ENCODE measurements around the gene NHERF1.

NHERF1 gene

DNA sequence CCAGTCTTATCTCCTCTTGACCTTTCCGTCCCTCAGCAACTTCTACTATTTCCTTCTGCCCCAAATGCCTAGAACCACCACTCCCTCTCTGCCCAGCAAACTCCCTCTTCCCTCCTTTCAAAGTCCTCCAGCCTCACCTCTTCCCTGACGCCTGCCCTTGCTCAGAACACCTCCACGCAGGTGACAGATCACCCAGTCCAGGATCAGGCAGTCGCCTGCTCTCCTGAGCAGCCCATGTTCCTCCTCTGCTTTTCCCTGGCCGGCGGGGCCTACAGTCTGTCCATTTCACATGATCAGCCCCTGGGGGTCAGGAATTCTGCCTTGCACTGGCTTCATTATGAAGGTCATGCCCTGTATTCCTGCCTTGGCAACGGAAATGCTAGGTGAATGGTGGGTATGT, 36.1 kb upstream of the NHERF1 start:
- DNase-seq (ENCODE audit: low read depth) = no peak
- no peak overlapping the region for H3K4me3 ChIP-seq (ENCODE audit: control insufficient read depth, low read depth, low read length)
- TF ChIP-seq, protein P1, sequence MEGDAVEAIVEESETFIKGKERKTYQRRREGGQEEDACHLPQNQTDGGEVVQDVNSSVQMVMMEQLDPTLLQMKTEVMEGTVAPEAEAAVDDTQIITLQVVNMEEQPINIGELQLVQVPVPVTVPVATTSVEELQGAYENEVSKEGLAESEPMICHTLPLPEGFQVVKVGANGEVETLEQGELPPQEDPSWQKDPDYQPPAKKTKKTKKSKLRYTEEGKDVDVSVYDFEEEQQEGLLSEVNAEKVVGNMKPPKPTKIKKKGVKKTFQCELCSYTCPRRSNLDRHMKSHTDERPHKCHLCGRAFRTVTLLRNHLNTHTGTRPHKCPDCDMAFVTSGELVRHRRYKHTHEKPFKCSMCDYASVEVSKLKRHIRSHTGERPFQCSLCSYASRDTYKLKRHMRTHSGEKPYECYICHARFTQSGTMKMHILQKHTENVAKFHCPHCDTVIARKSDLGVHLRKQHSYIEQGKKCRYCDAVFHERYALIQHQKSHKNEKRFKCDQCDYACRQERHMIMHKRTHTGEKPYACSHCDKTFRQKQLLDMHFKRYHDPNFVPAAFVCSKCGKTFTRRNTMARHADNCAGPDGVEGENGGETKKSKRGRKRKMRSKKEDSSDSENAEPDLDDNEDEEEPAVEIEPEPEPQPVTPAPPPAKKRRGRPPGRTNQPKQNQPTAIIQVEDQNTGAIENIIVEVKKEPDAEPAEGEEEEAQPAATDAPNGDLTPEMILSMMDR (IDR thresholded peaks at IDR 0.05; ENCODE audit: control insufficient read depth, insufficient read depth, low read depth, low read length, missing control alignments) = no peak

DNA sequence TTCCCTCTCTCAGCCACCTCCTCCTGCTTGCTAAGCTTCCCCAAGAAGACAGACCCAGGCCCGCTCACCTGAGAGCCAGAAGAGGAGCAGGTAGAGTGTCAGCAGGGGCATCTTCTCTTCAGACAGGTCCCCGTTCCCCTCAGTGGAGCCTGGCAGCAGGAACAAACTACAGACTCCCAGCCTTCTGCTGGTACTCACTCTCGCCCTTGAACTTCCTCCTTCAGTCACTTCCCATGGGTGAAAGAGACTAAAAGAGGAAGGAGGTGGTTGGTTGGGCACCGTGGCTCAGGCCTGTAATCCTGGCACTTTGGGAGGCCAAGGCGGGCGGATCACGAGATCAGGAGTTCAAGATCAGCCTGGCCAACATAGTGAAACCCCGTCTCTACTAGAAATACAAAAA, 35.7 kb upstream of the NHERF1 start, which contains the start of gene CD300LF:
Gene CD300LF (minus strand): TSS at position 168 of the 400 bp plus-strand sequence. CDS start 57 bp downstream, at position 111.
- H3K4me3 ChIP-seq (ENCODE audit: control insufficient read depth, low read depth, low read length) = no peak within 1 kb of the TSS
- TF ChIP-seq, protein P1 (IDR thresholded peaks at IDR 0.05; ENCODE audit: control insufficient read depth, insufficient read depth, low read depth, low read length, missing control alignments) = no peak
- no peak for DNase-seq (ENCODE audit: low read depth)

DNA sequence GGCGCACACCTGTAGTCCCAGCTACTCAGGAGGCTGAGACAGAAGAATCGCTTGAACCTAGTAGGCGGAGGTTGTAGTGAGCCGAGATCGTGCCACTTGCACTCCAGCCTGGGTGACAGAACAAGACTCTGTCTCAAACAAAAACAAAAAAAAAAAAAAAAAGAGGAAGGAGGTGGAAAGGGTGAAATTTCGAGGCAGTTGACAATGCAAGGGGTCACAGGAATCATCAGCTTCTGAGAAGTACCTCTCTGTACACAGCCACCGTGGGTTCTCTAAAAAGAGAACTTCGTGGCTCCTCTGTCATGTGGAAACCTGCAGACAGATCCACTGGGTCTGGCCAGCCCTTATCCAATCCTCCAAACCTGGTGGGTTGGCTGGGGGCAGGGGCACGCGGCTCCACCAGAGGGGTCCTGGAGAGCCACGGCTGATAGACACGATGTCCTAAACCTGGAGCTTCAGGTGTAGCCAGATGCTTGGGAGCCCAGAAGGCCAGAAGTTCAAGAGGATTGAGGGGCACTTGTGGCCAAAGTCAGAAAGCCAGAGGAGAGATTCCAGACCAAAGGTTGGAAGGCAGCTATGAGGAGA, 35.2 kb upstream of the NHERF1 start:
- H3K4me3 ChIP-seq (ENCODE audit: control insufficient read depth, low read depth, low read length) = no peak overlapping the region
- DNase-seq (ENCODE audit: low read depth) = no peak
- TF ChIP-seq, protein P1 (IDR thresholded peaks at IDR 0.05; ENCODE audit: control insufficient read depth, insufficient read depth, low read depth, low read length, missing control alignments) = no peak

DNA sequence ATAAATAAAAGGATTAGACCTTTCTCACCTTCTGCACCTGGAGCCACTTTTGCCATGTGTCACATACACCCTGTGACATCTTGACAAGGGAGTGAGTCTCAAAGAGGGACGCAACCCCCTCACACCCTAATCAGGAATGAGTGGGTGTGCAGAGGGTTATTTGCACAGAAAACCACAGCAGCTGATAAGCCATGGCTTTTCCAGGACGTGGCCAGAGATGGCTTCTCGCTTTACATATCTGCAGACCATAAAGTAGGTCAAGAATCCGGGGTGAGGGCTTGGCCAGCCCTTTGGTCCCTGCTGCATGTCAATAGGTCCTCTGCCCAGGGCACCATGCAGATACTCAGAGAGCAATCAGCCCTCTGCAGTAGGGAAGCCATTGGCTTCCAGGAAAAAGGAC, 33.3 kb upstream of the NHERF1 start:
- DNase-seq (ENCODE audit: low read depth) = no peak
- no peak overlapping the region for H3K4me3 ChIP-seq (ENCODE audit: control insufficient read depth, low read depth, low read length)
- TF ChIP-seq, protein P1 (IDR thresholded peaks at IDR 0.05; ENCODE audit: control insufficient read depth, insufficient read depth, low read depth, low read length, missing control alignments) = no peak

DNA sequence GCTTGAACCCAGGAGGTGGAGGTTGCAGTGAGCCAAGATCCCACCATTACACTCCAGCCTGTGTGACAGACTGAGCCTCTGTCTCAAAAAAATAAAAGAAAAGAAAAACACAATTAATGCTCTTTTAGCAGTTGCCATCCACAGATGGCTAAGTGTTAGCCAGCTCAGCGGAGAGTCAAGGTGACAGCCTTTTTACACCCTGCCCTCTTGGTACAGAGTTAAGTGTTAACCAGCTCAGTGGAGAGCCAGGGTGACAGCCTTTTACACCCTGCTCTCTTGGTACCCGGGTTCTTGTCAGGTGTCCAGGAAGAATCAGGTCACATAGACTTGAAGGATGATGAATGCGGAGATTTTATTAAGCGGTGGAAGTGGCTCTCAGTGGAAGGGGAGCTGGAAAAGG, 27.9 kb upstream of the NHERF1 start:
- TF ChIP-seq, protein P1 (IDR thresholded peaks at IDR 0.05; ENCODE audit: control insufficient read depth, insufficient read depth, low read depth, low read length, missing control alignments) = no peak
- no peak for DNase-seq (ENCODE audit: low read depth)
- H3K4me3 ChIP-seq (ENCODE audit: control insufficient read depth, low read depth, low read length) = no peak overlapping the region

DNA sequence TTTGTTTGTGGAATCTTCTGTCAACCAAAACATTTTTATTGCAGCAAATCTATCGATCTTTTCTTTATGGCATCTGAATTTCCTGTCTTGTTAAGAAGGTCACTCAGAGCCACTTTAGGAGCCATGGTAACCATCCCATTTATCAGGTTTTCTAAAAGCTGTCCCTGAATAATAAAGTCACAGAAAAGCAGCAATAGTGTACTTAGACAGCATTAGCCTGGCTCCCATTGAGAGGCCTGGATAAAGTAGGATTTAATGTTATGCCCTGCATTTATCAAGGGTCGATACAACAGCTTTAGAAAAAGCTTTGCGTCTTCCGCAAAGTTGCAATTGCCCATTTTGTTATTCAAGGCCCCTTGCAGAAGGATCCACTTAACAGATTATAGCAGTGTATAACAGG, 25.6 kb upstream of the NHERF1 start:
- H3K4me3 ChIP-seq (ENCODE audit: control insufficient read depth, low read depth, low read length) = no peak overlapping the region
- DNase-seq (ENCODE audit: low read depth) = no peak
- TF ChIP-seq, protein P1 (IDR thresholded peaks at IDR 0.05; ENCODE audit: control insufficient read depth, insufficient read depth, low read depth, low read length, missing control alignments) = no peak
